Thyroid gland (tissue), 4 donors: ENCODE measurements around the gene ADAMTS2.

Source experiments
- CTCF ChIP-seq, 6 experiments: fragments of 200-600 bp in 3 of 6; fragments of 450-650 bp in 3 of 6; sonication (generic) in 3 of 6; IDR thresholded peaks; one replicate each; pipeline ENCODE4 v1.5.1; 2016 to 2019; ENCODE audit warnings: antibody characterized with exemption in 6 of 6, mild to moderate bottlenecking in 2 of 6, inconsistent platforms in 1 of 6, moderate library complexity in 1 of 6
- POLR2A ChIP-seq, 2 donors: fragments of 450-650 bp; IDR thresholded peaks; one replicate each; pipeline ENCODE4 v1.6.1; 2017; ENCODE audit warnings: antibody characterized with exemption in 2 of 2, mild to moderate bottlenecking in 2 of 2, moderate library complexity in 1 of 2

GRCh38 chr5:179225387-179225786 lies 119.9 kb downstream of the ADAMTS2 start:
- TF ChIP-seq CTCF (IDR thresholded peaks at IDR 0.05) (no peak), POLR2A (IDR thresholded peaks at IDR 0.05) (no peak)
